Left lobe of liver (tissue), 2 donors: ENCODE results near the gene MIA. TPM values are rescaled to one million over a fixed set of nuclear protein-coding genes. Genes with fewer than 3 reads are reported as not detected.
A peak's percentile ranks its signal among the peaks of the same experiment; 100 is the strongest.
"Not testable (repeated sequence)": the region's sequence is repeated elsewhere in the genome, so short reads cannot be mapped to it uniquely, and the experiment has no call there.

Experiments
- ATAC-seq: fragments of 200-7000 bp; cut with Tn5 transposase; one replicate; pipeline ENCODE4 v1.9.1; 2020; ENCODE audit warnings: mild to moderate bottlenecking, moderate library complexity
- DNase-seq: peaks from one replicate; pipeline ENCODE4 v3.0.0-alpha.2; 2020; ENCODE audit warnings: low spot score
- total RNA-seq: library from RNA; stranded (reverse); gene quantifications from one replicate; pipeline ENCODE4 v1.2.1, GENCODE V29; 2021
- donor health status: DM: no; HTN: no; CAD: no; lungs with moderate emphysema.
- donor health status: DM: no; HTN: yes; CAD: no.

MIA gene
- total RNA-seq, 1 donor from 2014 or later = 0.43 TPM

DNA sequence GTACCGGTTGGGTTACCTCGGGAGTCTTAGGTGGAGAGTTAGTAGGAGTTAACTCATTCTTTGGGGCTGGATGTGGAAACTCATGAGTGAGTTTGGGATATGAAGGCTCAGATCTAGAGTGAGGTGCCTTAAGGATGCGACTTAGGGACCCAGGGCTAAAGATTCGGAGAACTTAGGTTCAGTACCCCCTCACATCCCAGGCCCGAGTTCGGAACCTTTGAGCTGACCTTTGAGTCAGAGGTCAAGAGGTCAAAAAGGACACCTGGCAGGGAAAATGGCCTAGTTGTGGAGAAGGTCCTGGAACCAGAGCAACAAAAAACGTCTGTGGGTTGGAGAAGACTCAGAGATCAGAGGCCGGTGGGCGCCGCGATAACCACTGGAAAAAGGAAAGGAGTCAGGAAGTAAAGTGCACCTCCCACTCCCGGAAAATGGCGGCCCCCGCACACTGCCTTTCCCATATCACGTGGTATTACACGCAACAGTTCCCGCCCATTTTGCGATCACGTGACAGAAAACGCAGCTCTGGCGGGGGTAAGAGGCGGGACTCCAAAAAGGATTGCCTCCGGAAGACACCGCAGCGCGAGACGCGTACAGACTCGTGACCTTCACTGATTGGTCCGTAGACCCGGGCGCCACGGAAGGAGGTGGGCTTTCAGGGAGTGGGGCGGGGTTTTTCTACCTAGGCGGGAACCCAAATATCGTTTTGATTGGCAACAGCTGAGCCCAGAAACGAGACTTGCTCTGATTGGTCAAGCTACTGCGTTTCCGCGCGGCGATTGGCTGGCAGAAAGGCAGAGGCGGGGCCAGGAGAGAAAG, 25.1 kb upstream of the MIA start, which contains the start of gene ACTMAP:
ACTMAP (minus strand) TSS at position 420 of the 816 bp plus-strand sequence. CDS start 674 bp downstream, outside the sequence.
- DNase-seq (peak; percentile 100), ATAC-seq (peak; percentile 85)

DNA sequence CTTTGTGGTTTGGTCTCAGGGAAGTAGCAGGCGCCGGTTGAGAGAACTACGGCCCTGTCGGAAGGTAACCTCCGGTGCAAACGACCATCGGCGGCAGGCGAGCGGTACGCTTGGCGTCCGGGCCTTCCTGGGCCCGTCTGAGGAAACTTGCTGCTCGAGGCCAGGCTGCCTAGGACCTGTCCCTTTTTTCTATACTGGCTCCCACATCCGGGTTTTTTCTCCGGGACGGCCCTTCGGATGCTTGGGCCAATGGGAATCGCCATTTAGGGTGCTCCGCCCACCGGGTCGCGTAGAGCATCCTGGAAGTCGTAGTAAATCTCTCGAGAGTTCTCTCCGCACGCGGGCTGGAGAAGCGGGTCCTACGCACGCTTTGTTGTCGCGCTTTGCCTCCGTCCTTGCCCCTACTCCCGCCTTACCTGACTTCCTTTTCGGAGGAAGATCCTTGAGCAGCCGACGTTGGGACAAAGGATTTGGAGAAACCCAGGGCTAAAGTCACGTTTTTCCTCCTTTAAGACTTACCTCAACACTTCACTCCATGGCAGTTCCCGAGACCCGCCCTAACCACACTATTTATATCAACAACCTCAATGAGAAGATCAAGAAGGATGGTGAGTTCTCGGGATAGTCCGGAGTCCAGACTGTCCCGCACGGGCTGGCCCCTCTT, 24.3 kb upstream of the MIA start, which contains the start of gene SNRPA:
SNRPA (plus strand) TSS at position 330 of the 664 bp plus-strand sequence; CDS start at position 536, 206 bp downstream.
- ATAC-seq (peak; percentile 79), DNase-seq (peak; percentile 97)

DNA sequence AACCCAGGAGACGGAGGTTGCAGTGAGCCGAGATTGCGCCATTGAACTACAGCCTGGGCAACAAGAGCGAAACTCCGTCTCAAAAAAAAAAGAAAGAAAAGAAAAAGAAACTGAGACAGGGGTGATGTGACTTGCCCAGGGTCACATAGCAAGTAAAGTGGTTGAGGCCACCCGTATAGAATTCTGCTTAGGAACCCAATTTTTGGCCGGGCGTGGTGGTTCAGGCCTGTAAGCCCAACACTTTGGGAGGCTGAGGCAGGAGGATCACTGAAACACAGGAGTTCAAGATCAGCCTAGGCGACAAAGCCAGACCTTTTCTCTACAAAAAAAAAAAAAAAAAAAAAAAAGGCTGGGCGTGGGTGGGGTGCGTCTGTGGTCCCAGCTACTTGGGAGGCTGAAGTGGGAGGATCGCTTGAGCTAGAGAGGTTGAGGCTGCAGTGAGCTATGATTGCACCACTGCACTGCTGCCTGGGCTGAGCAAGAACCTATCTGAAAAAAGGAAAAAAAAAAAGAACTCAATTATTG, 23.0 kb upstream of the MIA start:
- no peak for ATAC-seq
- DNase-seq = no peak

DNA sequence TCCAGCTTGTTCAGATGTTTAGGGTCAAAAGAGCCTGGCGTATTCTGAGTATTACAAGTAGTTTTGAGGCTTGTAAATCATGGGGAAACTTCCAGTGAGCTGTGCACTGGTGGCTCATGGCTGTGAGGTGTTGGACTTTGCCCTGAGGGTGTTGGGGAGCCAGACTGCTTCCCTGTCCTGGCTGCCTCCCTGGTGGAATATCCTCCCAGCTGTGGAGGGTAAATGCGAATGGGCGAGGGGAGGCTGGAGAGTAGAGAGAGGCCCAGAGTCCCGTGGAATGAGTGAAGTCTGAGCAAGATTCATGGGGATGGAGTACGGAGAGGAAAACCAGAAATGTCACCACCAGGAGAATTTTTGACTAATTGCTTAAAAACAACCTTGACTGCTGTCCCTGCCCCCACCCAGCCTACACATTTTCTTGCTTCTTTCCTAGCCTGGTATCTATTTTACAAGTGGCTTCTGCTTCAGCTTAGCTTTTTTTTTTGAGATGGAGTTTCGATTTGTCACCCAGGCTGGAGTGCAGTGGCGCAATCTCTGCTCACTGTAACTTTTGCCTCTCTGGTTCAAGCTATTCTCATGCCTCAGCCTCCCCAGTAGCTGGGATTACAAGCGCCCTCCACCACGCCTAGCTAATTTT, 20.6 kb upstream of the MIA start:
- DNase-seq (peak; percentile 73), ATAC-seq (peak; percentile 45)

DNA sequence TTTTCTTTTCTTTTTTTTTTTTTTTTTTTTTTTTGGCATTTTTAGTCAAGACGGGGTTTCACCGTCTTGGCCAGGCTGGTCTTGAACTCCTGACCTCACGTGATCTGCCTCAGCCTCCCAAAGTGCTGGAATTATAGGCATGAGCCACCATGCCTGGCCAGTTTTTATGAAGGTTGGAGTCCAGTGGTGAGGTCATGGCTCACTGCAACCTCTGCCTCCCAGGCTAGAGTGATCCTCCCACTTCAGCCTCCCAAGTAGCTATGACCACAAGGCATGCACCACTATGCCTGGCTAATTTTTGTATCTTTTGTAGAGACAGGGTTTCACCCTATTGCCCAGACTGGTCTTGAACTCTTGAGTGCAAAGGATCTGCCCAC, 20.1 kb upstream of the MIA start:
- ATAC-seq = no peak
- no peak for DNase-seq

DNA sequence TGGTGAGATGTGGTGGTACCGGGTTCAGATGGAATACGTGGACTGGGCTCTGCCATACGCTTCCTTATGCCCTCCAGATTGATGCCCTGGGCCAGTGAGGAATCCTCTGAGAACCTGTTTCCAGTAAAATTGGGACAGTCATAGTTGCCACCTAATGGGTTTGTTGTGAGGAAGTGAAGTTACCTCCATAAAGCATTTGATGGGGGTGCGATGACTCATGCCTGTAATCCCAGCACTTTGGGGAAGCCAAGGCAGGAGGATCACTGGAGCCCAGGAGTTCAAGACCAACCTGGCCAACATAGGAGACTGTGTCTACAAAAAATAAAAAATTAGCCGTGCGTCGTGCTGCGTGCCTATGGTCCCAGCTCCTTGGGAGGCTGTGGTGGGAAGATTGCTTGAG, 19.5 kb upstream of the MIA start:
- DNase-seq (no peak), ATAC-seq (no peak)

DNA sequence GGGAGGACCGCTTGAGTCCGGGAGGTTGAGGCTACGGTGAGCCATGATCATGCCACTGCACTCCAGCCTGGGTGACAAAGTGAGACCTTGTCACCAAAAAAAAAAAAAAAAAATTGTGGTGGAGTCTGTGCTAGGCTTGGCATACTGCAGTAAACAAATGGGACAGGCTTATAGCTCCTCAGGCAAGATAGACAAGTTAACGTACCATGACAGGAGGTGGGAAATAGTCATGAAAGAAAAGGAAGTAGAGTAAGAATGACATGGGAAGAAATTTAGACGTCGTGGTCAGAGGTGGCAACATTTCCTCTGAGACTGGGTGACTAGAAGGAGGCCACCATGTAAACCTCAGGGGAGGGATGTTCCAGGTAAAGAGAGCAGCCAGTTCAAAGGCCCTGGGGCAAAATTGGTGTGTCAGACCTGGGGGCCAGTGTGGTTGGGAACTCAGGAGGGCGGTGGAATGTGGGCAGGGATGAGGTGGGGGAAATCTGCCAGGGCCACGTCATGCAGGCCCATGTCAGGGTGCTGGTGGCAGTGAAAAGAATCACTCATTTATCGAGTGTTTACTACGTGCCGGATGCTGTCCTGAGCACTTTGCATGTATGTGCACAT, 18.7 kb upstream of the MIA start:
- no peak for ATAC-seq

DNA sequence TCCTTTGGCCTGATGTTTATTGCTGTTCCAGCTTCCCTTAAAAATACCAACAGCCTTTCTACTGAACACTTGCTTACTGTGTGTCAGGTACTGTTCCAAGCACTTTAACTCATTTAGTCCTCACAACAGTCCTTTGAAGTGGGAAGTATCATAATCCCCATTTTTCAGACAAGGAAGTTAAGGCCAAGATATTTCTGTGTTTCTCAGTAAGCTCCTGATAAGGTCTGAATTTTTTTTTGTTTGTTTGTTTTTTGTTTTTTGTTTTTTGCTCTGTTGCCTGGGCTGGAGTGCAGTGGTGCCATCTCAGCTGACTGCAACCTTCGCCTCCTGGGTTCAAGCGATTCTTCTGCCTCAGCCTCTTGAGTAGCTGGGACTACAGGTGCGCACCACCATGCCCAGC, 16.8 kb upstream of the MIA start:
- no peak for DNase-seq
- no peak for ATAC-seq

More for the DNA sequence above, 18.7 kb upstream of the MIA start:
- DNase-seq = no peak

DNA sequence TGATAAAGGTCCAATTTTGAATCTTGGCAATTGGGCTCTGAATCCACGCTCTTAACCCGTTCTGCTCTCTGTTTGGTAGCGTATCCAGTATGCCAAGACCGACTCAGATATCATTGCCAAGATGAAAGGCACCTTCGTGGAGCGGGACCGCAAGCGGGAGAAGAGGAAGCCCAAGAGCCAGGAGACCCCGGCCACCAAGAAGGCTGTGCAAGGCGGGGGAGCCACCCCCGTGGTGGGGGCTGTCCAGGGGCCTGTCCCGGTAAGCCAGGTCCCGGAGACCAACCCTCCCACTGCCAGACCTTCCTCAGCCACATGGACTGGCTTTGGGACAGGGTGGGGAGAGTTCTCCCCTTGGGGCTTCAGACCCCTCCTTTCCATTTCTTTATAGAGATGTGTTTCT, 16.0 kb upstream of the MIA start:
- DNase-seq (no peak), ATAC-seq (no peak)

DNA sequence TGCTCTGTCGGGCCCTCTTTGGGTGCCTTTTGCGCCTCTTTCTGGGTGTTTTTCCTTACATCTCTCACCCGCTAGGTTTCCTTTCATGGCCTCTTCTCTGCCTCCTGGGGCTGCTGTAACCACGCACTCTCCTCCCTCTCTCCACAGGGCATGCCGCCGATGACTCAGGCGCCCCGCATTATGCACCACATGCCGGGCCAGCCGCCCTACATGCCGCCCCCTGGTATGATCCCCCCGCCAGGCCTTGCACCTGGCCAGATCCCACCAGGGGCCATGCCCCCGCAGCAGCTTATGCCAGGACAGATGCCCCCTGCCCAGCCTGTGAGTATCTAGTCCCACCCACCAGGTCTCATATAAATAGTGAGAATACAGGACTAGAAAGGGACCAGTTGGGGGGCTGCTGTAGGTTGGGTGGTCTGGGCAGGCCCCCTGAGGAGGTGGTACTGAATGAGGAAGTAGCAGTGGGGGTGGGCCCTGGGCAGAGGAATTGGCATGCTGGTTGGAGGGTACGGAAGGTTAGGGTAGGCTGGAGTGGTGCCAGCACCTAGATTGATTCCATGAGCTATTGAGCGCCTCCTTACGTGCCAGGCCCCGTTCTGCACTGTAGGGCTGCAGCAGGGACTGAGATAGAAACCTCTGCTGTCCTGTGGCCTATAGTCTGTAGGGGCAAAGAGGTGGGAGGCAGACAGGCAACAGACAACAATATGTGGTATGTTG, 12.4 kb upstream of the MIA start:
- no peak for ATAC-seq
- no peak for DNase-seq

DNA sequence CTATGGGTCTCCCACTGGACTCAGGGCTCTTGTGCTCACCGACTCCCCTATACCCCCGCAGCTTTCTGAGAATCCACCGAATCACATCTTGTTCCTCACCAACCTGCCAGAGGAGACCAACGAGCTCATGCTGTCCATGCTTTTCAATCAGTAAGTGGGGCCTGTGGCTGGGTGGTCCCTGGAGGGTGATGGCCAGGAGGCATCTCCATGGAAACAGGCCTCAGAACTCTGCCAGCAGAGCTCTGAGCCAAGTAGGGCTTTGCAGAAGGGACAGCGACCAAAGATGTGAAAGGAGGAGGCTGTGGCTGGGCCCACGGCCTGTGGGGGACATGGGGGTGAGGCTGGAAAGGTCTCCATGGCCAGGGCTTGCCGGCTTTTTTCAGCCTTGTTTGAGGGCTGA, 11.8 kb upstream of the MIA start:
- ATAC-seq (no peak), DNase-seq (no peak)

DNA sequence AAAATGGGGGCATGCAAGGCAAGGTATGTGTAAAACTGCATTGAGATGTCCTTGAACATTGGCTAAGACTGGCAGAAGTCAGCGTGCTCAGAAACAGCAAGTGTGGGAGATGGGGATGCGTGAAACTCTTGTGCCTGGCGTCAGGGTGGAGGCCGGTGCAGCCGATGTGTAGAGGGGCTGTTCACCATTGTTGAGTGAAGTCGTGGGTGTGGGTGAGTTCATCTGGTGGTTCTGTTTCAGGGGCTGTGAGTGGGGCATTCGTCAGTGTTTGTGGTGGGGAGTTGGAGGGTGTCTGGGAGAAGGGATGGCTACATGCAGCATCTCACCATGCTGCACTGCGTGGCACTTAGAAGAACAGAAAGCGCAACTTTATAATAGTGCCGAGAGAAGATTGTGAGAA, 11.4 kb upstream of the MIA start:
- ATAC-seq (no peak), DNase-seq (no peak)

DNA sequence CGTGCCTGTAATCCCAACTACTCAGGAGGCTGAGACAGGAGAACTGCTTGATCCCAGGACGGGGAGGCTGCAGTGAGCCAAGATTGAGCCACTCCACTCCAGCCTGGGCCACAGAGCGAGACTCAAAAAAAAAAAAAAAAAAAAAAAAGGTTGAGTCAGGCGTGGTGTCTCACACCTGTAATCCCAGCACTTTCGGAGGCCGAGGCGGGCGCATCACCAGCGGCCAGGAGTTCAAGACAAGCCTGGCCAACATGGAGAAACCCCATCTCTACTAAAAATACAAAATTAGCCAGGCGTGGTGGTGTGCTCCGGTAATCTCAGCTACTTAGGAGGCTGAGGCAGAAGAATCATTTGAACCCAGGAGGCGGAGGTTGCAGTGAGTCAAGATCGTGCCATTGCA, 8.9 kb upstream of the MIA start:
- ATAC-seq, DNase-seq: not testable (repeated sequence)

DNA sequence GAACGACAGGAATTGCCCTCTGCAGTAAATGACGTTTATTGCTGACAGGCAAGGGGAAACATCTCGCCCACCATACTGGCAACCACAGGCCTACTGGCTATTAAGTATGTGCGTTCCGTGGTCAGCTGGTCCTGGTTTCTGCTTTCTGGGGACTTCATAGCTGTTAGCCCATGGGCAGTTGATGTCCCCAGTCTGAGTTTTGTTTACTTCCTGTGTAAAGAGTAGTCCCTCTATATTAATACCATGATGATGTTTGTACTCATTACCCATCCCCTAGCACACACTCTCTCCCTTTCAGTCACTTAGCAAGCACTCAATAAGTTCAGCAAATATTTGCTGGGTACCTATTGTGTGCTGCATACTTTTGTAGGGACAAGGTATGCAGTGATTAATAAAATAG, 6.5 kb upstream of the MIA start:
- ATAC-seq = no peak
- DNase-seq = no peak

DNA sequence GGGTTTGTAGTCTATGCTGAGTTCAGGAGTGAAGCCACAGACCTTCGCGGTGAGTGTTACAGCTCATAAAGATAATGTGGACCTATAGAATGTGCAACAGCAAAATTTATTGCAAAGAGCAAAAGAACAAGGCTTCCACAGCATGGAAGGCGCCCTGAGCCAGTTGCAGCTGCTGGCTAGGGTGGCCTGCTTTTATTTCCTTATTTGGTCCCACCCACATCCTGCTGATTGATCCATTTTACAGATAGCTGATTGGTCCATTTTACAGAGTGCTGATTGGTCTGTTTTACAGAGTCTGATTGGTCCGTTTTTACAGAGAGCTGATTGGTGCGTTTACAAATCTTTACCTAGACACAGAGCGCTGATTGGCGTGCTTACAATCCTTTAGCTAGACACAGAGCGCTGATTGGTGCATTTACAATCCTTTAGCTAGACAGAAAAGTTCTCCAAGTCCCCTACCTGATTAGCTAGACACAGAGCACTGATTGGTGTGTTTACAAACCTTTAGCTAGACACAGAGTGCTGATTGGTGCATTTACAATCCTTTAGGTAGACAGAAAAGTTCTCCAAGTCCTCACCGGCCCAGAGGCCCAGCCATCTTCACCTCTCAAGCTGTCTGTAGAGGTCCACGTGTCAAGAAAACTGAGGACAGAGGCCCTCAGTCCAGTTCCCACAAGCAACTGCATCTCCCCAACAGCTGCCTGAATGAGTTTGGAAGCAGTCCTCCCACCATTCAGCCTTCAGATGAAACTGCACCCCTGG, 4.0 kb upstream of the MIA start:
- ATAC-seq = peak; percentile 15
- not testable (repeated sequence) for DNase-seq

DNA sequence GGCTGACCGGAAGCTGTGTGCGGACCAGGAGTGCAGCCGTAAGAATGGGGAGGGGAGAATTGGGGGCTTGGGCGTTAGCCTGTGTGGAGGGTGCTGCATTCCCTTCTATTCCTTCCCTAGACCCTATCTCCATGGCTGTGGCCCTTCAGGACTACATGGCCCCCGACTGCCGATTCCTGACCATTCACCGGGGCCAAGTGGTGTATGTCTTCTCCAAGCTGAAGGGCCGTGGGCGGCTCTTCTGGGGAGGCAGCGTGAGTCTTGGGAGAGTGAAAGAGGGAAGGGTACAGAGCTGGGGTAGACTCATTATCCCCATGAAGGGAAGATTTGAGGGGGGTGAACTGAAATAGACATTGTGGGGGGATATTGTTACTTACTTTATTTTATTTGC, 306 bp downstream of the MIA start:
- ATAC-seq (no peak), DNase-seq (no peak)

DNA sequence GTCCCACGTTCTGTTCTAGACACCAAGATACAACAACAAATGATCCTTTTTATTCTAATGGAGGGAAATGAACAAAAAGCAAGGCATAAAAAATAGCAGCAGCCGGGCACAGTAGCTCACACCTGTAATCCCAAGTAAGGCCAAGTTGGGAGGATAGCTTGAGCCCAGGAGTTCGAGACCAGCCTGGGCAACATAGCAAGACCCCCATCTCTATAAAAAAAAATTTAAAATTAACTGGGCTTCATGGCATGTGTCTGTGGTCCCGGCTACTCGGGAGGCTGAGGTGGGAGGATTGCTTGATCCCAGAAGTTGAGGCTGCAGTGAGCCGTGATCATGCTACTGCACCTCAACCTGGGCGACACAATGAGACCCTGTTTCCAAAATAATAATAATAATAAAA, 1.0 kb downstream of the MIA start:
- DNase-seq (no peak), ATAC-seq (no peak)

DNA sequence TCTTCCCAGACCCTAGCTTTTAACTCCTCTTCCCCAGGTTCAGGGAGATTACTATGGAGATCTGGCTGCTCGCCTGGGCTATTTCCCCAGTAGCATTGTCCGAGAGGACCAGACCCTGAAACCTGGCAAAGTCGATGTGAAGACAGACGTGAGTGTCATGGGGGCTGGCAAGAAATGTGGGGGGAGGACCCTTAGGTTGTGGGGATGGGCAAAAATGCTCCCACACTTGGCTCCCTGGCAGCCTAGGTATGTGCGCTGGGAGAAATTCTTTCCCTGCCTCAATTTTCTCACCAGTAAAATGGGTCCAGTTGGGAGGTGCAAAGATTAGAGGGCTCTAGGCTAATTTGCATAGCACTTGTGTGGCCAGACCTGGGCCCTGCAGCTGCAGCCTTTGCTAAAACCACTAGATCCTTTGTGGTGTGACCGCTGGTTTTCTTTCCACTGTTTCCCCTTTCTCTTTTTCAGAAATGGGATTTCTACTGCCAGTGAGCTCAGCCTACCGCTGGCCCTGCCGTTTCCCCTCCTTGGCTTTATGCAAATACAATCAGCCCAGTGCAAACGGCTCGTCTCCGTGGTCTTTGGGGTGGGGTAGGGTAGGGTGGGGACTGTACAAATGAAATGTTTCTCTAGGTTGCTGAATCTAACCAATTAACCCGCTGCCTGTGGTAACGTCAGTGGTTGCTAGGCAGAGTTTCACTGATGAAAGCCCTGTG, 1.8 kb downstream of the MIA start:
- peak; percentile 71 for ATAC-seq
- peak; percentile 86 for DNase-seq

DNA sequence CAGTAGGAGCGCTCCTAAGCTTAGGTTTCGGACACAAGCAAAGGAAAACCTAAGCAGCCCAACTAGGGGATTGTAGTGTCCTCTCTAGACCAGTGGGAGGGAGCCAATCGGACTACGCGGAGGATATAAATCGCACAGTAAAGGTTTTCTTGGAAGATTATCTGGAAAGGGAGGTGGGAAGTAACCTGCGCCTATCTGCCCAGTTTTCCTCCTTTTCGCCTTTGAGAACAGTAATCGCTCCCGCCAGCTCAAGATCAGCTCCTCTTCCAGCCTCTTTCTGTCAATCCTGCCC, 2.3 kb downstream of the MIA start:
- ATAC-seq (no peak), DNase-seq (no peak)
